ENCODE results near the gene ARMC3. TPM values are rescaled to one million over a fixed set of nuclear protein-coding genes. Genes with fewer than 3 reads are reported as not detected.

The ARMC3 gene
- total RNA-seq, 1 donor, result 2.1 TPM

- H3K27me3 ChIP-seq (ENCODE audit: insufficient read depth, low read length), result peaks cover 7% of the 10 kb centered on the region
Measured at GRCh38 chr10:23079700-23080099, 151.8 kb downstream of the ARMC3 start.

GRCh38 chr10:23080262-23080661, 152.4 kb downstream of the ARMC3 start:
- Histone ChIP-seq H3K4me1 (ENCODE audit: insufficient read depth, low read length) (no peaks in the 10 kb centered on the region), H3K9me3 (ENCODE audit: low read depth, low read length) (no peaks in the 10 kb centered on the region), H3K27me3 (ENCODE audit: insufficient read depth, low read length) (peaks cover 7% of the 10 kb centered on the region), H3K4me3 (ENCODE audit: low read length) (no peak overlapping the region)

More at GRCh38 chr10:23079700-23080099, 151.8 kb downstream of the ARMC3 start:
- H3K9me3 ChIP-seq (ENCODE audit: low read depth, low read length), result no peaks in the 10 kb centered on the region
- no peak overlapping the region for H3K4me3 ChIP-seq (ENCODE audit: low read length)
- no peaks in the 10 kb centered on the region for H3K4me1 ChIP-seq (ENCODE audit: insufficient read depth, low read length)

- Histone ChIP-seq H3K4me1 (ENCODE audit: insufficient read depth, low read length) (no peaks in the 10 kb centered on the region), H3K27me3 (ENCODE audit: insufficient read depth, low read length) (peaks cover 7% of the 10 kb centered on the region), H3K4me3 (ENCODE audit: low read length) (no peak overlapping the region), H3K9me3 (ENCODE audit: low read depth, low read length) (no peaks in the 10 kb centered on the region)
Measured at GRCh38 chr10:23081221-23081750, 153.4 kb downstream of the ARMC3 start.

GRCh38 chr10:23081891-23082290, 154.0 kb downstream of the ARMC3 start:
- H3K27me3 ChIP-seq (ENCODE audit: insufficient read depth, low read length), result peaks cover 7% of the 10 kb centered on the region
- H3K4me1 ChIP-seq (ENCODE audit: insufficient read depth, low read length), result no peaks in the 10 kb centered on the region
- no peak overlapping the region for H3K4me3 ChIP-seq (ENCODE audit: low read length)
- no peaks in the 10 kb centered on the region for H3K9me3 ChIP-seq (ENCODE audit: low read depth, low read length)

Other genes starting within 250 kb of the ARMC3 start
- gene PIP4K2A, start 213.5 kb upstream of the ARMC3 start, total RNA-seq, result 126 TPM
- 1.4 TPM for gene MSRB2, start 167.5 kb downstream of the ARMC3 start, total RNA-seq